WTC11 (cell line): ENCODE results near the gene PSORS1C1. TPM values are rescaled to one million over a fixed set of nuclear protein-coding genes. Genes with fewer than 3 reads are reported as not detected.

Source experiments
- ATAC-seq: fragments of 200-7000 bp; cut with Tn5 transposase; 2 replicates; pipeline ENCODE4 v1.10.0; 2021; ENCODE audit warnings: mild to moderate bottlenecking, moderate library complexity
- CTCF ChIA-PET: fragments of 300-600 bp; sonication (Branson Sonifier 250); formaldehyde crosslinking; loops from one replicate; lab custom pipeline; 2021; ENCODE audit warnings: antibody characterized with exemption; lab: Charles Lee
- POLR2A ChIA-PET: fragments of 350-600 bp; sonication (Branson Sonifier 250); formaldehyde crosslinking; loops from one replicate; lab custom pipeline; 2021; ENCODE audit warnings: antibody characterized with exemption; lab: Charles Lee
- DNase-seq: peaks from one replicate; pipeline ENCODE4 v3.0.0; 2021; ENCODE audit warnings: low spot score
- H3K27ac Mint-ChIP-seq: 2 replicates; pipeline ENCODE4 v1.8.0; 2021; ENCODE audit warnings: mixed read lengths
- H3K27me3 Mint-ChIP-seq: 2 replicates; pipeline ENCODE4 v1.8.0; 2021; ENCODE audit warnings: low read depth, mild to moderate bottlenecking, moderate library complexity, mixed read lengths
- H3K36me3 Mint-ChIP-seq: 2 replicates; pipeline ENCODE4 v1.8.0; 2021; ENCODE audit warnings: mixed read lengths
- H3K4me1 Mint-ChIP-seq: 2 replicates; pipeline ENCODE4 v1.8.0; 2022; ENCODE audit warnings: mixed read lengths
- H3K4me3 Mint-ChIP-seq: 2 replicates; pipeline ENCODE4 v1.8.0; 2021; ENCODE audit warnings: mild to moderate bottlenecking, moderate library complexity, mixed read lengths
- H3K9me3 Mint-ChIP-seq: 2 replicates; pipeline ENCODE4 v1.8.0; 2021; ENCODE audit warnings: mixed read lengths
- AR ChIP-seq: fragments of 250-450 bp; sonication (Bioruptor Pico); IDR thresholded peaks from 2 replicates; pipeline ENCODE4 v1.9.0; 2021; ENCODE audit warnings: mild to moderate bottlenecking
- ARID4B ChIP-seq: sonication (generic); formaldehyde crosslinking; IDR thresholded peaks from 2 replicates; pipeline ENCODE4 v1.8.0; 2023; ENCODE audit warnings: missing genetic modification reagents, mild to moderate bottlenecking, borderline replicate concordance
- ERG ChIP-seq: fragments of 250-450 bp; sonication (Bioruptor Pico); IDR thresholded peaks from 2 replicates; pipeline ENCODE4 v1.8.0; 2021; ENCODE audit warnings: mild to moderate bottlenecking
- HMGA2 ChIP-seq: fragments of 250-450 bp; sonication (Bioruptor Pico); IDR thresholded peaks from 2 replicates; pipeline ENCODE4 v1.4.0; 2021; ENCODE audit warnings: mild to moderate bottlenecking, moderate library complexity
- IRF1 ChIP-seq: sonication (generic); formaldehyde crosslinking; IDR thresholded peaks from 2 replicates; pipeline ENCODE4 v1.8.0; 2023; ENCODE audit warnings: missing genetic modification reagents
- MYBL2 ChIP-seq: sonication (generic); formaldehyde crosslinking; IDR thresholded peaks from 2 replicates; pipeline ENCODE4 v1.8.1; 2023; ENCODE audit warnings: mild to moderate bottlenecking, moderate library complexity, missing genetic modification reagents
- NR3C1 ChIP-seq: sonication (generic); formaldehyde crosslinking; conservative IDR thresholded peaks from 2 replicates; pipeline ENCODE4 v1.8.1; 2023; ENCODE audit warnings: low read depth, mild to moderate bottlenecking, missing genetic modification reagents
- ZBTB21 ChIP-seq: sonication (generic); formaldehyde crosslinking; IDR thresholded peaks from 2 replicates; pipeline ENCODE4 v1.8.1; 2023; ENCODE audit warnings: mild to moderate bottlenecking, missing genetic modification reagents, borderline replicate concordance
- ZNF232 ChIP-seq: sonication (generic); formaldehyde crosslinking; IDR thresholded peaks from 2 replicates; pipeline ENCODE4 v1.8.0; 2022; ENCODE audit warnings: mild to moderate bottlenecking, missing genetic modification reagents
- total RNA-seq: library from RNA; stranded (reverse); gene quantifications from 3 replicates; pipeline ENCODE4 v1.2.3, GENCODE V29; 2021

The PSORS1C1 gene
- total RNA-seq, 1 experiment from 2014 or later: 0.66 TPM

- CTCF ChIA-PET: interaction anchor here (0.5 to 4.8 kb wide), 13 partner anchors 9 to 718 kb away, joined by 3 to 60 read pairs (median 8); partner anchors contain the start of genes CCHCR1, PSORS1C2 and TCF19
- no peaks in the 10 kb centered on the region for H3K27me3 Mint-ChIP-seq
These were observed 56.5 kb downstream of the PSORS1C1 start for GRCh38 chr6:31170987-31171671.

More at GRCh38 chr6:31170987-31171671, 56.5 kb downstream of the PSORS1C1 start:
- H3K9me3 Mint-ChIP-seq: no peaks in the 10 kb centered on the region
- no peak for ATAC-seq
- peak overlapping the region; percentile 97 for H3K4me3 Mint-ChIP-seq
- peak; percentile 26 for DNase-seq
- no peak for TF ChIP-seq NR3C1 (CRISPR knock-in tag)
- TF ChIP-seq MYBL2 (CRISPR knock-in tag): no peak
- TF ChIP-seq IRF1 (CRISPR knock-in tag): no peak
- TF ChIP-seq ARID4B (CRISPR knock-in tag): no peak
- no peak for TF ChIP-seq HMGA2 (CRISPR knock-in tag)
- no peak for TF ChIP-seq ZBTB21 (CRISPR knock-in tag)
- TF ChIP-seq ERG (CRISPR knock-in tag): no peak
- TF ChIP-seq AR (CRISPR knock-in tag): no peak
- TF ChIP-seq ZNF232 (CRISPR knock-in tag): no peak
- peaks cover 42% of the 10 kb centered on the region for H3K36me3 Mint-ChIP-seq
- POLR2A ChIA-PET: interaction anchor here (1.0 to 2.9 kb wide), 11 partner anchors 8 to 402 kb away, joined by 3 to 44 read pairs (median 5); partner anchors contain the start of genes GTF2H4, PSORS1C2, TCF19 and VARS2
- H3K27ac Mint-ChIP-seq: peak overlapping the region; percentile 100
- H3K4me1 Mint-ChIP-seq: peaks cover 67% of the 10 kb centered on the region
